Caco-2 (cell line): ENCODE results near the gene AUH. TPM values are rescaled to one million over a fixed set of nuclear protein-coding genes. Genes with fewer than 3 reads are reported as not detected.

Source experiments
- BruUV-seq: library from RNA; stranded (reverse); fragments of 400-500 nt; replicated peaks from 2 replicates; lab custom pipeline; 2021; lab: Mats Ljungman, UMichigan
- CTCF ChIA-PET: fragments of 300-600 bp; sonication (Branson Sonifier 250); formaldehyde crosslinking; loops from one replicate; lab custom pipeline; 2022; ENCODE audit warnings: antibody characterized with exemption; lab: Charles Lee
- POLR2A ChIA-PET: fragments of 300-600 bp; sonication (Branson Sonifier 250); formaldehyde crosslinking; loops from one replicate; lab custom pipeline; 2022; ENCODE audit warnings: antibody characterized with exemption; lab: Charles Lee
- DNase-seq, 2 experiments: peaks; one replicate each; pipeline versions ENCODE4 v3.0.0 to v3.0.0-alpha.2; 2020 to 2022
- H3K27me3 ChIP-seq: replicated peaks from 2 replicates; pipeline ENCODE4 v1.6.0; 2011; ENCODE audit warnings: low read length; ENCODE audit not compliant: control insufficient read depth, insufficient read depth
- H3K36me3 ChIP-seq: 2 replicates; pipeline ENCODE4 v1.5.1; 2011; ENCODE audit warnings: low read length; ENCODE audit not compliant: control insufficient read depth, insufficient read depth
- H3K4me1 ChIP-seq: fragments of 250-450 bp; sonication (Bioruptor Pico); 2 replicates; pipeline ENCODE4 v1.5.1; 2020; ENCODE audit warnings: mild to moderate bottlenecking
- H3K4me3 ChIP-seq: 2 replicates; pipeline ENCODE4 v1.5.1; 2011; ENCODE audit warnings: low read depth, mild to moderate bottlenecking, control low read depth, low read length
- H3K9me3 ChIP-seq: fragments of 250-450 bp; sonication (Bioruptor Pico); 2 replicates; pipeline ENCODE4 v1.5.1; 2020; ENCODE audit warnings: mild to moderate bottlenecking, moderate library complexity
- H3K27ac Mint-ChIP-seq: one replicate; pipeline ENCODE4 v1.8.0; 2022; ENCODE audit warnings: mixed read lengths; ENCODE audit not compliant: unreplicated experiment
- H3K27me3 Mint-ChIP-seq: one replicate; pipeline ENCODE4 v1.8.0; 2022; ENCODE audit warnings: mixed read lengths; ENCODE audit not compliant: insufficient read depth, unreplicated experiment
- H3K36me3 Mint-ChIP-seq: one replicate; pipeline ENCODE4 v1.8.0; 2022; ENCODE audit warnings: mild to moderate bottlenecking, mixed read lengths; ENCODE audit not compliant: insufficient read depth, unreplicated experiment
- H3K4me1 Mint-ChIP-seq: one replicate; pipeline ENCODE4 v1.8.0; 2022; ENCODE audit warnings: low read depth, mixed read lengths; ENCODE audit not compliant: unreplicated experiment
- H3K4me3 Mint-ChIP-seq: one replicate; pipeline ENCODE4 v1.8.0; 2022; ENCODE audit warnings: mild to moderate bottlenecking, moderate library complexity, mixed read lengths; ENCODE audit not compliant: unreplicated experiment
- H3K9me3 Mint-ChIP-seq: one replicate; pipeline ENCODE4 v1.8.0; 2022; ENCODE audit warnings: mixed read lengths; ENCODE audit not compliant: unreplicated experiment
- intact Hi-C: fragments of 100-400 bp; cut with micrococcal nuclease; formaldehyde crosslinking; loops from one replicate; pipeline ENCODE4 v1.10.0; 2022; ENCODE audit not compliant: unreplicated experiment
- total RNA-seq: library from RNA; stranded (reverse); gene quantifications from 2 replicates; pipeline ENCODE4 v1.2.3, GENCODE V29; 2022
- TF ChIP-seq, protein P1 (sequence below), 2 experiments: fragments of 200-600 bp in 1 of 2; IDR thresholded peaks; 1 replicate in 1 of 2; 2 replicates in 1 of 2; pipeline versions ENCODE4 v1.5.1 to v1.8.0; 2011 to 2022; ENCODE audit warnings: antibody characterized with exemption in 1 of 2, control low read depth in 1 of 2, inconsistent platforms in 1 of 2, low read depth in 1 of 2, low read length in 1 of 2, mild to moderate bottlenecking in 1 of 2, moderate library complexity in 1 of 2; ENCODE audit not compliant: insufficient read depth in 1 of 2, severe bottlenecking in 1 of 2, unreplicated experiment in 1 of 2

Gene AUH
- total RNA-seq, 1 experiment from 2014 or later, result 10.3 TPM

DNA sequence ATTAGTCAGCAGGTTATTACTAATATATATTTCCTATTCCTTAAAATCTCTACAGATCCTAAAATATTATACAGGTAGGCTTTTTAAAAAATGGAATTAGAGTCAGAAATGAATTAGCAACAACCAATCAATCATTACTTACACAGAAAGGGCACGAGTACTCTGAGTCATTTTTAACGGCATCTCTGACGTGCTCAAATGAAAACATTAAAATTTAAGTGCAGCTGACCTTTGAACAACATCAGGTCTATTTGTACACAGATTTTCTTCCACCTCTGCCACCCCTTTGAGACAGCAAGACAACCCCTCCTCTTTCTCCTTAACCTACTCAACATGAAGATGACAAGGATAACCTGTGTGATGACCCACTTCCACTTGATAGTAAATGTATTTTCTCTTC, 19.1 kb downstream of the AUH start:
- Mint-ChIP-seq H3K27me3 (no peaks in the 10 kb centered on the region), H3K36me3 (no peaks in the 10 kb centered on the region), H3K4me1 (no peaks in the 10 kb centered on the region), H3K27ac (no peak overlapping the region), H3K9me3 (no peaks in the 10 kb centered on the region), H3K4me3 (no peak overlapping the region)
- BruUV-seq, result no TSS peak
- no peaks in the 10 kb centered on the region for H3K9me3 ChIP-seq
- CTCF ChIA-PET, result no interaction called here
- H3K36me3 ChIP-seq, result no peaks in the 10 kb centered on the region
- H3K4me1 ChIP-seq, result no peaks in the 10 kb centered on the region
- TF ChIP-seq, protein P1, sequence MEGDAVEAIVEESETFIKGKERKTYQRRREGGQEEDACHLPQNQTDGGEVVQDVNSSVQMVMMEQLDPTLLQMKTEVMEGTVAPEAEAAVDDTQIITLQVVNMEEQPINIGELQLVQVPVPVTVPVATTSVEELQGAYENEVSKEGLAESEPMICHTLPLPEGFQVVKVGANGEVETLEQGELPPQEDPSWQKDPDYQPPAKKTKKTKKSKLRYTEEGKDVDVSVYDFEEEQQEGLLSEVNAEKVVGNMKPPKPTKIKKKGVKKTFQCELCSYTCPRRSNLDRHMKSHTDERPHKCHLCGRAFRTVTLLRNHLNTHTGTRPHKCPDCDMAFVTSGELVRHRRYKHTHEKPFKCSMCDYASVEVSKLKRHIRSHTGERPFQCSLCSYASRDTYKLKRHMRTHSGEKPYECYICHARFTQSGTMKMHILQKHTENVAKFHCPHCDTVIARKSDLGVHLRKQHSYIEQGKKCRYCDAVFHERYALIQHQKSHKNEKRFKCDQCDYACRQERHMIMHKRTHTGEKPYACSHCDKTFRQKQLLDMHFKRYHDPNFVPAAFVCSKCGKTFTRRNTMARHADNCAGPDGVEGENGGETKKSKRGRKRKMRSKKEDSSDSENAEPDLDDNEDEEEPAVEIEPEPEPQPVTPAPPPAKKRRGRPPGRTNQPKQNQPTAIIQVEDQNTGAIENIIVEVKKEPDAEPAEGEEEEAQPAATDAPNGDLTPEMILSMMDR (IDR thresholded peaks at IDR 0.05; ENCODE audit: insufficient read depth in 1 of 2, low read depth in 1 of 2, low read length in 1 of 2, severe bottlenecking in 1 of 2, unreplicated experiment in 1 of 2), result no peak
- H3K27me3 ChIP-seq, result no peaks in the 10 kb centered on the region
- no peak for DNase-seq
- intact Hi-C loops, result no loop called here
- no peak overlapping the region for H3K4me3 ChIP-seq
- POLR2A ChIA-PET, result no interaction called here

DNA sequence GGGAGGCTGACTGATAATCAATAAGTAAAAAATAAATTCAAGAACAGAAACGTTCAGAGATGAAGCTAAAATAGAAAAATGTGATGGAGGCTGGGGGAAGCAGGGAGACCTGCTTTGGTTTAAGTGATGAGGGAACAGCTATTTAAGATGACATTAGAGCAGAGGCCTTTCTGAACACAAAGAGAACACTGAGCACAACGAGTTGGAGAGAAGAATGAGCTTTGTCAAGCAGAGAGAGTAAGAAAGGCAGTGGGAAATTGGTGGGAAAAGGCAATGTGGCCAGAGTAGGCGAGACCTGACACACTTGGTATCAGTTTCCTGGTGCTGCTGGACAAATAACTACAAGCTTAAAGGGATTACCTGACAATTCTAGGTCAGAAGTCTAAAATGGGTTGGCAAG, 20.0 kb downstream of the AUH start:
- Mint-ChIP-seq H3K9me3 (no peaks in the 10 kb centered on the region), H3K27me3 (no peaks in the 10 kb centered on the region), H3K4me3 (no peak overlapping the region), H3K36me3 (no peaks in the 10 kb centered on the region), H3K4me1 (no peaks in the 10 kb centered on the region), H3K27ac (no peak overlapping the region)
- CTCF ChIA-PET, result no interaction called here
- POLR2A ChIA-PET, result no interaction called here
- no TSS peak for BruUV-seq
- Histone ChIP-seq H3K36me3 (no peaks in the 10 kb centered on the region), H3K4me1 (no peaks in the 10 kb centered on the region), H3K4me3 (no peak overlapping the region), H3K9me3 (no peaks in the 10 kb centered on the region), H3K27me3 (no peaks in the 10 kb centered on the region)
- TF ChIP-seq, protein P1 (IDR thresholded peaks at IDR 0.05; ENCODE audit: insufficient read depth in 1 of 2, low read depth in 1 of 2, low read length in 1 of 2, severe bottlenecking in 1 of 2, unreplicated experiment in 1 of 2), result no peak
- intact Hi-C loops, result no loop called here
- DNase-seq, result no peak

DNA sequence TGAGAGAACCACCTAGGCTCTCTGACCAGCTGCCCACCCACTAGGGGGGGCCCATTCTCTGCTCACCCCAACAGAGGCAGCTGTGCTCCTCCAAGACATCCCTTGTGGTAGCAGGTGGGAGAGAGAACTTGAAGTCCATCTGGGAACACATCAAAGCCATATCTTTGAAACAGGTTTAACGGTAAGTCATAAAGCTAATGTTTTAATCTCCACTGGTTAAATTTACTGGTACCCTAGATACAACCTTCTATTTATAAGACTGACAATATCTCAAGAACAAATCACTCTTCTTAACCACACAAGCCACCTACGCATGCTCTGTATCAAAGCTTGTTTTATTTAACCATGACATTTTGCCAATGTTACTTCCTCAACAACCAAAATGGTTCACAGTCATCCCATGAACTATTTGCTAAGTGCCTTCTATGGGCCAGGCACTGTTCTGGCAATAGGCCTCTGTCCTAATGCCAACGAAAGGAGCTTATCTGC, 20.4 kb downstream of the AUH start:
- Histone ChIP-seq H3K4me1 (no peaks in the 10 kb centered on the region), H3K36me3 (no peaks in the 10 kb centered on the region), H3K9me3 (no peaks in the 10 kb centered on the region), H3K4me3 (no peak overlapping the region), H3K27me3 (no peaks in the 10 kb centered on the region)
- TF ChIP-seq, protein P1 (IDR thresholded peaks at IDR 0.05; ENCODE audit: insufficient read depth in 1 of 2, low read depth in 1 of 2, low read length in 1 of 2, severe bottlenecking in 1 of 2, unreplicated experiment in 1 of 2), result no peak
- no TSS peak for BruUV-seq
- no peak overlapping the region for H3K27ac Mint-ChIP-seq
- H3K27me3 Mint-ChIP-seq, result no peaks in the 10 kb centered on the region
- H3K9me3 Mint-ChIP-seq, result no peaks in the 10 kb centered on the region
- ChIA-PET POLR2A (no interaction called here), CTCF (no interaction called here)
- no peaks in the 10 kb centered on the region for H3K36me3 Mint-ChIP-seq
- H3K4me1 Mint-ChIP-seq, result no peaks in the 10 kb centered on the region
- DNase-seq, result no peak
- intact Hi-C loops, result no loop called here
- no peak overlapping the region for H3K4me3 Mint-ChIP-seq
